EL (cell line): ENCODE measurements around the gene SLAMF8.

Source experiments
- DNase-seq: peaks from one replicate; pipeline ENCODE4 v3.0.0-alpha.2; 2016

SLAMF8 gene

GRCh38 chr1:159826441-159827101, at the start of gene SLAMF8:
SLAMF8 (plus strand) TSS chr1:159826873; CDS start chr1:159826899, 26 bp downstream.
- peak; percentile 22 for DNase-seq

- DNase-seq: no peak
Measured at GRCh38 chr1:159778266-159778665, 48.4 kb upstream of the SLAMF8 start.

GRCh38 chr1:159779403-159779851, 47.2 kb upstream of the SLAMF8 start:
- DNase-seq: peak; percentile 67

GRCh38 chr1:159780583-159781582, 45.8 kb upstream of the SLAMF8 start, which contains the start of gene DUSP23:
DUSP23 (plus strand) TSS chr1:159780962; CDS start chr1:159781101, 139 bp downstream.
- DNase-seq: peak; percentile 98

GRCh38 chr1:159781992-159782391, 44.7 kb upstream of the SLAMF8 start:
- DNase-seq: no peak

- DNase-seq: peak; percentile 63
Measured at GRCh38 chr1:159783724-159784123, 42.9 kb upstream of the SLAMF8 start.

GRCh38 chr1:159786465-159786864, 40.2 kb upstream of the SLAMF8 start:
- DNase-seq: no peak

- no peak for DNase-seq
Measured at GRCh38 chr1:159786966-159787365, 39.7 kb upstream of the SLAMF8 start.

GRCh38 chr1:159790237-159790917, 36.3 kb upstream of the SLAMF8 start:
- peak; percentile 28 for DNase-seq

GRCh38 chr1:159791031-159791430, 35.6 kb upstream of the SLAMF8 start:
- DNase-seq: no peak

- DNase-seq: no peak
Measured at GRCh38 chr1:159791461-159791860, 35.2 kb upstream of the SLAMF8 start.

- no peak for DNase-seq
Measured at GRCh38 chr1:159795534-159795933, 31.1 kb upstream of the SLAMF8 start.

- DNase-seq: peak; percentile 90
Measured at GRCh38 chr1:159798893-159799292, 27.8 kb upstream of the SLAMF8 start.

GRCh38 chr1:159799446-159799985, 27.2 kb upstream of the SLAMF8 start:
- no peak for DNase-seq

GRCh38 chr1:159800177-159800930, 26.3 kb upstream of the SLAMF8 start:
- peak; percentile 25 for DNase-seq

- no peak for DNase-seq
Measured at GRCh38 chr1:159802111-159802510, 24.6 kb upstream of the SLAMF8 start, which contains the start of gene FCRL6. FCRL6 (plus strand) TSS chr1:159802360; CDS start chr1:159802425, 65 bp downstream.

- DNase-seq: no peak
Measured at GRCh38 chr1:159803956-159804689, 22.6 kb upstream of the SLAMF8 start.

GRCh38 chr1:159804924-159805323, 21.7 kb upstream of the SLAMF8 start:
- peak; percentile 29 for DNase-seq

GRCh38 chr1:159815926-159816325, 10.7 kb upstream of the SLAMF8 start:
- no peak for DNase-seq

GRCh38 chr1:159817276-159818041, 9.2 kb upstream of the SLAMF8 start:
- no peak for DNase-seq
